ENCODE measurements around the gene CHMP1A. TPM values are rescaled to one million over a fixed set of nuclear protein-coding genes. Genes with fewer than 3 reads are reported as not detected.

The CHMP1A gene
- total RNA-seq, 1 donor from 2014 or later: 153 TPM

- Histone ChIP-seq H3K27me3 (no peaks in the 10 kb centered on the region), H3K4me3 (no peak overlapping the region), H3K9me3 (no peaks in the 10 kb centered on the region), H3K36me3 (no peaks in the 10 kb centered on the region), H3K4me1 (no peaks in the 10 kb centered on the region), H3K27ac (no peak overlapping the region)
- intact Hi-C loops (cut with DNase I): no loop called here
- TF ChIP-seq, protein P1, sequence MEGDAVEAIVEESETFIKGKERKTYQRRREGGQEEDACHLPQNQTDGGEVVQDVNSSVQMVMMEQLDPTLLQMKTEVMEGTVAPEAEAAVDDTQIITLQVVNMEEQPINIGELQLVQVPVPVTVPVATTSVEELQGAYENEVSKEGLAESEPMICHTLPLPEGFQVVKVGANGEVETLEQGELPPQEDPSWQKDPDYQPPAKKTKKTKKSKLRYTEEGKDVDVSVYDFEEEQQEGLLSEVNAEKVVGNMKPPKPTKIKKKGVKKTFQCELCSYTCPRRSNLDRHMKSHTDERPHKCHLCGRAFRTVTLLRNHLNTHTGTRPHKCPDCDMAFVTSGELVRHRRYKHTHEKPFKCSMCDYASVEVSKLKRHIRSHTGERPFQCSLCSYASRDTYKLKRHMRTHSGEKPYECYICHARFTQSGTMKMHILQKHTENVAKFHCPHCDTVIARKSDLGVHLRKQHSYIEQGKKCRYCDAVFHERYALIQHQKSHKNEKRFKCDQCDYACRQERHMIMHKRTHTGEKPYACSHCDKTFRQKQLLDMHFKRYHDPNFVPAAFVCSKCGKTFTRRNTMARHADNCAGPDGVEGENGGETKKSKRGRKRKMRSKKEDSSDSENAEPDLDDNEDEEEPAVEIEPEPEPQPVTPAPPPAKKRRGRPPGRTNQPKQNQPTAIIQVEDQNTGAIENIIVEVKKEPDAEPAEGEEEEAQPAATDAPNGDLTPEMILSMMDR (IDR thresholded peaks at IDR 0.05): no peak
- DNase-seq (ENCODE audit: low spot score in 2 of 2): no peak
Measured at GRCh38 chr16:89633064-89633631, 24.4 kb downstream of the CHMP1A start.

DNA sequence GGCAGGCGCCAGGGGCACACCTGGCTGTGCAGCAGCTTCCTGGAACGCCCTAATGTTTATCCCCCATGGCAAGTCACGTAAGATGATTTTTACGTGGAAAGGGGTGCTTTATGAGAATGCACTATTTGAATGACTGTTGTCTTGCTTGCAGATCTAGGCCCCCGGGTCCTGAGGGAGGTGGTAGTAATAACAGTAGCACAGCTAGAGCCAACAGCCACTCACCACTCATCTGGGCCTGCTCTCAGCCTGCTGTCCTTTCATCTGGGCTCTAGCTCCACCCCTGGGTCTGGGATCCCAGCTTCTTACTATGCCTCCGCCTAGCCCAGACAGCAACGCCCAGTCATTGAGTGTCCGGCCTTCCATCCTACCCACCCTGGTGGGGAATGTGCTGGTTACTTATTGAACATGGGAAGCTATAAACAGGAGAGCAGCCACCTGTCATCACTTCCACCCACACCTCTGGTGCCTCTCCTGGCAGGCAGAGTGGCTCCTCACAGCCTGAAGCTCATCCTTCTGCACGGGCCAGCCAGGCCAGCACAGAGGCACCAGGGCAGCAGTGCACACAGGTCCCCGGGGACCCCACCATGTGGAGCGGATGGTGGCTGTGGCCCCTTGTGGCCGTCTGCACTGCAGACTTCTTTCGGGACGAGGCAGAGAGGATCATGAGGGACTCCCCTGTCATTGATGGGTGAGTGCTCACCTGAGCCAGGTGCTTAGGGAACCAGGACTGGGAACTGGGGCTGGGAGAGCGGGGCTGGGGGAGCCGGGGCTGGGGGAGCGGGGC lies 27.5 kb downstream of the CHMP1A start:
- H3K9me3 ChIP-seq: no peaks in the 10 kb centered on the region
- no peaks in the 10 kb centered on the region for H3K27me3 ChIP-seq
- TF ChIP-seq, protein P1 (IDR thresholded peaks at IDR 0.05): no peak
- DNase-seq (ENCODE audit: low spot score in 2 of 2): no peak
- H3K36me3 ChIP-seq: no peaks in the 10 kb centered on the region
- intact Hi-C loops (cut with DNase I): no loop called here
- no peak overlapping the region for H3K4me3 ChIP-seq
- H3K27ac ChIP-seq: no peak overlapping the region
- H3K4me1 ChIP-seq: no peaks in the 10 kb centered on the region

DNA sequence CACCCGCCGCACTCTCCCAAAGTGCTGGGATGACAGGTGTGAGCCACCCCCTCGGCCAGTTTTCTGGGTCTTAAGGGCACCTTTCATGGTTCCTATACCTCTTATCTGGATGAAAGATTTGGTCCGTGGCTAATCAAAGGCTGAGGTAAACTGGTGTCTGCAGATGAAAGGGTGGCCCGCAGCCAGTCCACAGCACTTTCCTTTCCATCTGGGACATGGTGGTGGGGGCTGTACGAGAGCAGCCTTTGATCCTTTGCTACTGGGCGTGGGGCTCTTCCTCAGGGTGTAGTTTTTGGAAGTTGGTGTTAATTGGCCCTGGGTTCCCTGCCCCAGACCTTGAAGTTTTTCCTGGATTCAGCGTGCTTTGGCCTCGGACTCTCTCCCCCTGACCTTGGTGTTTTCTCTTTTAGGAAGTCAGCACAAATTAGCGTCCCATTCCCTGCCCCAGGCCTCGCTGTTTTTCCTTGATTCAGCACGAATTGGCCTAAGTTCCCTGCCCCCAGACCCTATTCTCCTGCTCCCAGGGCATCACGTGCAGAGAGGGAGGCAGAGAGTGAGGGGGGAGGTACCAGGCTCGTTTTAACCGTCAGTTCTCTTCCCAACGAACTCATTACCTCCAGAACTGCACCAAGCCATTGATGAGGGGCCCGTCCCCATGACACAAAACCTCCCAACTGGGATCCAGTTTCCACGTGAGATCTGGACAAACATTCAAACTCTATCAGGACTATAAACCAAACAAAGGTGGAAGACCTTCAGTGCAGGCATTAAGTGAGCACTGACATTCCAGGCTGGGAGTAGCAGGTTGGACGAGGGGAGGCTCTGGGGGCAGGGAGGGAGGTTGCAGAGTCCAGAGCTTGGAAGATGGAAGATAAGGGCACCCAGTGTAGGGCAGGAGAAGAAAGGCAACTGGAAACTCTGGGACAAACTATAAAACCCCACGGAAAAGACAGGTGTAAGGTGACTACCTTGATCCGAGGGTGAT lies 32.4 kb downstream of the CHMP1A start:
- H3K9me3 ChIP-seq: no peaks in the 10 kb centered on the region
- DNase-seq (ENCODE audit: low spot score in 2 of 2): no peak

DNA sequence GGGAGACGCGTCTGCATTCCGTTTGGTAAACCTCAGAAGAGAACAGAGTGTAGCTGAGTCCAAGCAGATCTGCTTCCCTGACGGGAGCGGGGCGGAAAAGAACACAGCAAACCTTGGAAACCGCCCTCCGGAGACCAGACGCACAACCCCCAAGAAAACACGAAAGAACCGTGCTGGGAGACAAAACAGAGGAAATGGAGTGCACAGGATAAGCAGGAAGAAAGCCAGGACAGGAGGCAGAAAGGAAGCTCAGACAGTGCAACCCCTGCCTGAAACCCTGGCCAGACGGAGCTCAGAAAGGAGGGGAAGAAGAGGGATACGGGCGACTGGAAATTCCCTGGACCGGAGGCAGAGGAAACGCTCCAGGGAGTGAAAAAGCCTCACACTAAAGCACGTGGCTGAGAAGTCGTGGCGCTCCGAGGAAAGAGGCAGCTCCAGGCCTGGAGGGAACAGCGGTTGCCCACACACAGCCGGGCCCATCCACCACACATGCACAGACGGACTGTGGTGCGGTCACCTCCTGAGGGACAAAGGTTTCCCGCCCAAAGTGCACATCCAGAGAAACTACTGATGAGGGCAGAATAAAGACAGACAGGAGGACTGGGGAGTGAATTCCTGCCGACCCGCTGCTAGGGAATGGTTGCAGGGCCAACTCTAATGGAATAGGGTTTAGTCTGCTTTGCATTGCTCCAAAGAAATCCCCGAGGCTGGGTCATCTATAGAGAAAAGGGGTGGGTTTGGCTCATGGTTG lies 33.8 kb downstream of the CHMP1A start:
- Histone ChIP-seq H3K36me3 (no peaks in the 10 kb centered on the region), H3K27me3 (no peaks in the 10 kb centered on the region), H3K4me3 (no peak overlapping the region), H3K27ac (no peak overlapping the region), H3K9me3 (no peaks in the 10 kb centered on the region), H3K4me1 (no peaks in the 10 kb centered on the region)
- DNase-seq (ENCODE audit: low spot score in 2 of 2): no peak
- TF ChIP-seq, protein P1 (IDR thresholded peaks at IDR 0.05): no peak
- intact Hi-C loops (cut with DNase I): no loop called here

More for the DNA sequence above, 32.4 kb downstream of the CHMP1A start:
- Histone ChIP-seq H3K27ac (no peak overlapping the region), H3K4me1 (no peaks in the 10 kb centered on the region), H3K4me3 (no peak overlapping the region), H3K27me3 (no peaks in the 10 kb centered on the region), H3K36me3 (no peaks in the 10 kb centered on the region)
- TF ChIP-seq, protein P1 (IDR thresholded peaks at IDR 0.05): no peak
- intact Hi-C loops (cut with DNase I): no loop called here

Measured in ascending aorta (tissue), 2 donors.